WTC11 (cell line): Measurements from ENCODE around the gene IPO8. TPM values are rescaled to one million over a fixed set of nuclear protein-coding genes. Genes with fewer than 3 reads are reported as not detected.
"Not testable (repeated sequence)": the region's sequence is repeated elsewhere in the genome, so short reads cannot be mapped to it uniquely, and the experiment has no call there.

ENCODE experiments used
- ATAC-seq: fragments of 200-7000 bp; cut with Tn5 transposase; 2 replicates; pipeline ENCODE4 v1.10.0; 2021; ENCODE audit warnings: mild to moderate bottlenecking, moderate library complexity
- CTCF ChIA-PET: fragments of 300-600 bp; sonication (Branson Sonifier 250); formaldehyde crosslinking; loops from one replicate; lab custom pipeline; 2021; ENCODE audit warnings: antibody characterized with exemption; lab: Charles Lee
- POLR2A ChIA-PET: fragments of 350-600 bp; sonication (Branson Sonifier 250); formaldehyde crosslinking; loops from one replicate; lab custom pipeline; 2021; ENCODE audit warnings: antibody characterized with exemption; lab: Charles Lee
- DNase-seq: peaks from one replicate; pipeline ENCODE4 v3.0.0; 2021; ENCODE audit warnings: low spot score
- H3K27ac Mint-ChIP-seq: 2 replicates; pipeline ENCODE4 v1.8.0; 2021; ENCODE audit warnings: mixed read lengths
- H3K27me3 Mint-ChIP-seq: 2 replicates; pipeline ENCODE4 v1.8.0; 2021; ENCODE audit warnings: low read depth, mild to moderate bottlenecking, moderate library complexity, mixed read lengths
- H3K36me3 Mint-ChIP-seq: 2 replicates; pipeline ENCODE4 v1.8.0; 2021; ENCODE audit warnings: mixed read lengths
- H3K4me1 Mint-ChIP-seq: 2 replicates; pipeline ENCODE4 v1.8.0; 2022; ENCODE audit warnings: mixed read lengths
- H3K4me3 Mint-ChIP-seq: 2 replicates; pipeline ENCODE4 v1.8.0; 2021; ENCODE audit warnings: mild to moderate bottlenecking, moderate library complexity, mixed read lengths
- H3K9me3 Mint-ChIP-seq: 2 replicates; pipeline ENCODE4 v1.8.0; 2021; ENCODE audit warnings: mixed read lengths
- CREB1 ChIP-seq: sonication (generic); formaldehyde crosslinking; IDR thresholded peaks from 2 replicates; pipeline ENCODE4 v1.8.0; 2023; ENCODE audit warnings: mild to moderate bottlenecking, missing genetic modification reagents
- FOXJ3 ChIP-seq: sonication (generic); formaldehyde crosslinking; IDR thresholded peaks from 2 replicates; pipeline ENCODE4 v1.9.0; 2021; ENCODE audit warnings: missing genetic modification reagents, mild to moderate bottlenecking, borderline replicate concordance
- FOXK1 ChIP-seq: sonication (generic); formaldehyde crosslinking; IDR thresholded peaks from 2 replicates; pipeline ENCODE4 v1.8.0; 2022; ENCODE audit warnings: mild to moderate bottlenecking, moderate library complexity, missing genetic modification reagents
- GABPB1 ChIP-seq: sonication (generic); formaldehyde crosslinking; IDR thresholded peaks from 2 replicates; pipeline ENCODE4 v1.8.1; 2023; ENCODE audit warnings: mild to moderate bottlenecking, missing genetic modification reagents
- MXD4 ChIP-seq: fragments of 250-450 bp; sonication (Bioruptor Pico); IDR thresholded peaks from 2 replicates; pipeline ENCODE4 v1.8.0; 2021; ENCODE audit warnings: mild to moderate bottlenecking, moderate library complexity, borderline replicate concordance
- OVOL2 ChIP-seq: fragments of 250-450 bp; sonication (Bioruptor Pico); IDR thresholded peaks from 2 replicates; pipeline ENCODE4 v1.9.0; 2021; ENCODE audit warnings: mild to moderate bottlenecking, borderline replicate concordance
- RORB ChIP-seq: fragments of 250-450 bp; sonication (Bioruptor Pico); IDR thresholded peaks from 2 replicates; pipeline ENCODE4 v1.9.0; 2021; ENCODE audit warnings: mild to moderate bottlenecking
- ZBTB21 ChIP-seq: sonication (generic); formaldehyde crosslinking; IDR thresholded peaks from 2 replicates; pipeline ENCODE4 v1.8.1; 2023; ENCODE audit warnings: mild to moderate bottlenecking, missing genetic modification reagents, borderline replicate concordance
- ZNF416 ChIP-seq: fragments of 250-450 bp; sonication (Bioruptor Pico); IDR thresholded peaks from 2 replicates; pipeline ENCODE4 v1.9.0; 2021; ENCODE audit warnings: mild to moderate bottlenecking, inconsistent platforms
- total RNA-seq: library from RNA; stranded (reverse); gene quantifications from 3 replicates; pipeline ENCODE4 v1.2.3, GENCODE V29; 2021
- TF ChIP-seq, protein P1 (sequence below): sonication (generic); formaldehyde crosslinking; IDR thresholded peaks from 2 replicates; pipeline ENCODE4 v1.8.1; 2023; ENCODE audit warnings: mild to moderate bottlenecking, missing genetic modification reagents, borderline replicate concordance
- TF ChIP-seq, protein P2 (sequence below): fragments of 250-450 bp; sonication (Bioruptor Pico); IDR thresholded peaks from 2 replicates; pipeline ENCODE4 v1.9.0; 2021; ENCODE audit warnings: mild to moderate bottlenecking, borderline replicate concordance
- TF ChIP-seq, protein P3 (sequence below): sonication (generic); formaldehyde crosslinking; IDR thresholded peaks from 2 replicates; pipeline ENCODE4 v1.8.1; 2022; ENCODE audit warnings: low read depth, missing genetic modification reagents, borderline replicate concordance
- TF ChIP-seq, protein P4 (sequence below): sonication (generic); formaldehyde crosslinking; IDR thresholded peaks from 2 replicates; pipeline ENCODE4 v1.8.1; 2022; ENCODE audit warnings: missing genetic modification reagents, borderline replicate concordance
- TF ChIP-seq, protein P5 (sequence below): sonication (generic); formaldehyde crosslinking; conservative IDR thresholded peaks from 2 replicates; pipeline ENCODE4 v1.8.1; 2023; ENCODE audit warnings: mild to moderate bottlenecking, low read depth, missing genetic modification reagents, moderate library complexity
- TF ChIP-seq, protein P6 (sequence below): sonication (generic); formaldehyde crosslinking; IDR thresholded peaks from 2 replicates; pipeline ENCODE4 v1.8.0; 2022; ENCODE audit warnings: mild to moderate bottlenecking, missing genetic modification reagents

Gene IPO8
- total RNA-seq, 1 experiment from 2014 or later = 44.8 TPM

DNA sequence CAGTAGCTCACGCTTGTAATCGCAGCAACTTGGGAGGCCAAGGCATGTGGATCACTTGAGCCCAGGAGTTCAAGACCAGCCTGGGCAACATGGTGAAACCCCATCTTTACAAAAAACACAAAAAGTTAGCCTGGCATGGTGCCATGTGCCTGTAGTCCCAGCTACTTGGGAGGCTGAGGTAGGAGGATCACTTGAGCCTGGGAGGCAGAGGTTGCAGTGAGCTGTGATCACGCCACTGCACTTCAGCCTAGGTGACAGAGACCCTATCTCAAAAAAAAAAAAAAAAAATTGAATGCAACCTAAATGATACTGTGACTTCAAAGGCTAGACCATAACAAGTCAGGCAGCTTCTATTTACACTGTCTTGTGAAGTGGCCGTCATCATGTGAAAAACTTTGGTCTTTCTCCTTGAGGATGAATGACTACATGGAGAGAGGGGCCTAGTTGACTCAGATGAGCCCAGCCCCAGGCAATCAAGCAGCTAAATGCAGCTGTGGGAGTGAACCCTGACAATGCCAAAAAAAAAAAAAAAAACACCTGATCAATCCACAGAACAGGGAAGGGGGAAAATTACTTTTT is 73.9 kb downstream of the IPO8 start:
- H3K4me1 Mint-ChIP-seq, ATAC-seq, DNase-seq, H3K36me3 Mint-ChIP-seq, H3K27ac Mint-ChIP-seq, H3K4me3 Mint-ChIP-seq, H3K9me3 Mint-ChIP-seq, H3K27me3 Mint-ChIP-seq, CTCF ChIA-PET: not testable (repeated sequence)
- POLR2A ChIA-PET = interaction anchor here (0.6 kb wide), 1 partner anchor 121 kb away, joined by 3 read pairs; no protein-coding TSS in a partner anchor

DNA sequence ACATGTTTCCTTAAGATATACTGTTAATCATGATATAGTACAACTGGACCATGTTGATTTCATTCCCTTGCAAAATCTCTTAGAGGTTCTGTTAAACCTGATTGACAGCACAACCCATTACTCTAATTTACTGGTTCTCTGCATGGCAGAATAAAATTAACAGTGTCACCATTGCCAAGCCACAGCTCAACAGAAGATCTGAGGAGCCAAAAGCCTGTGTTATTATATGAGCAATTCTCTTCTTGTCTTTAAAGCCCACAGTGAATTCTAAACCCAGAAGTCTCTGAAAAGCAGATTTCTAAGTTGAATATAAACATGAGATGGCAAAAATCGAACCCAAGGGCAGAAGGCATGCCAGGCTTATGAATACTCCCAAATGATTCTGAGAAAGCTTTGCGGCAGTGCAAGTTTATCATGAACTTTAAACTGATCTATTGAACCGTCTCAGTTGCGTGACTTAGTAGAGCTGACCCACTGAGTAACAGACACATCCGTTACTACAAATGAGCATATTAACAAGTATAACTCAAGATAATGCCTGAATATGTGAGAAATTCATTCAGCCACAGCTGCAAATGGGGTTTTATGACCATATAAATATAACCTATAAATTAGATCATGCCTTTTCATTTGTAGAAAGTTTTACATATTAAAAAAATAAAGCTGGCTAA is 78.2 kb downstream of the IPO8 start:
- Mint-ChIP-seq H3K27ac (no peak overlapping the region), H3K4me3 (no peak overlapping the region), H3K27me3 (no peaks in the 10 kb centered on the region), H3K9me3 (no peaks in the 10 kb centered on the region), H3K36me3 (no peaks in the 10 kb centered on the region), H3K4me1 (no peaks in the 10 kb centered on the region)
- DNase-seq (no peak), ATAC-seq (no peak)
- POLR2A ChIA-PET = no interaction called here
- CTCF ChIA-PET = no interaction called here
- TF ChIP-seq, protein P1, sequence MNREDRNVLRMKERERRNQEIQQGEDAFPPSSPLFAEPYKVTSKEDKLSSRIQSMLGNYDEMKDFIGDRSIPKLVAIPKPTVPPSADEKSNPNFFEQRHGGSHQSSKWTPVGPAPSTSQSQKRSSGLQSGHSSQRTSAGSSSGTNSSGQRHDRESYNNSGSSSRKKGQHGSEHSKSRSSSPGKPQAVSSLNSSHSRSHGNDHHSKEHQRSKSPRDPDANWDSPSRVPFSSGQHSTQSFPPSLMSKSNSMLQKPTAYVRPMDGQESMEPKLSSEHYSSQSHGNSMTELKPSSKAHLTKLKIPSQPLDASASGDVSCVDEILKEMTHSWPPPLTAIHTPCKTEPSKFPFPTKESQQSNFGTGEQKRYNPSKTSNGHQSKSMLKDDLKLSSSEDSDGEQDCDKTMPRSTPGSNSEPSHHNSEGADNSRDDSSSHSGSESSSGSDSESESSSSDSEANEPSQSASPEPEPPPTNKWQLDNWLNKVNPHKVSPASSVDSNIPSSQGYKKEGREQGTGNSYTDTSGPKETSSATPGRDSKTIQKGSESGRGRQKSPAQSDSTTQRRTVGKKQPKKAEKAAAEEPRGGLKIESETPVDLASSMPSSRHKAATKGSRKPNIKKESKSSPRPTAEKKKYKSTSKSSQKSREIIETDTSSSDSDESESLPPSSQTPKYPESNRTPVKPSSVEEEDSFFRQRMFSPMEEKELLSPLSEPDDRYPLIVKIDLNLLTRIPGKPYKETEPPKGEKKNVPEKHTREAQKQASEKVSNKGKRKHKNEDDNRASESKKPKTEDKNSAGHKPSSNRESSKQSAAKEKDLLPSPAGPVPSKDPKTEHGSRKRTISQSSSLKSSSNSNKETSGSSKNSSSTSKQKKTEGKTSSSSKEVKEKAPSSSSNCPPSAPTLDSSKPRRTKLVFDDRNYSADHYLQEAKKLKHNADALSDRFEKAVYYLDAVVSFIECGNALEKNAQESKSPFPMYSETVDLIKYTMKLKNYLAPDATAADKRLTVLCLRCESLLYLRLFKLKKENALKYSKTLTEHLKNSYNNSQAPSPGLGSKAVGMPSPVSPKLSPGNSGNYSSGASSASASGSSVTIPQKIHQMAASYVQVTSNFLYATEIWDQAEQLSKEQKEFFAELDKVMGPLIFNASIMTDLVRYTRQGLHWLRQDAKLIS (CRISPR knock-in tag) = no peak
- TF ChIP-seq MXD4 (CRISPR knock-in tag) (no peak), GABPB1 (CRISPR knock-in tag) (no peak), ZBTB21 (no peak), CREB1 (no peak), RORB (no peak), OVOL2 (CRISPR knock-in tag) (no peak), ZNF416 (CRISPR knock-in tag) (no peak), FOXJ3 (CRISPR knock-in tag) (no peak), FOXK1 (CRISPR knock-in tag) (no peak)
- TF ChIP-seq, protein P2, sequence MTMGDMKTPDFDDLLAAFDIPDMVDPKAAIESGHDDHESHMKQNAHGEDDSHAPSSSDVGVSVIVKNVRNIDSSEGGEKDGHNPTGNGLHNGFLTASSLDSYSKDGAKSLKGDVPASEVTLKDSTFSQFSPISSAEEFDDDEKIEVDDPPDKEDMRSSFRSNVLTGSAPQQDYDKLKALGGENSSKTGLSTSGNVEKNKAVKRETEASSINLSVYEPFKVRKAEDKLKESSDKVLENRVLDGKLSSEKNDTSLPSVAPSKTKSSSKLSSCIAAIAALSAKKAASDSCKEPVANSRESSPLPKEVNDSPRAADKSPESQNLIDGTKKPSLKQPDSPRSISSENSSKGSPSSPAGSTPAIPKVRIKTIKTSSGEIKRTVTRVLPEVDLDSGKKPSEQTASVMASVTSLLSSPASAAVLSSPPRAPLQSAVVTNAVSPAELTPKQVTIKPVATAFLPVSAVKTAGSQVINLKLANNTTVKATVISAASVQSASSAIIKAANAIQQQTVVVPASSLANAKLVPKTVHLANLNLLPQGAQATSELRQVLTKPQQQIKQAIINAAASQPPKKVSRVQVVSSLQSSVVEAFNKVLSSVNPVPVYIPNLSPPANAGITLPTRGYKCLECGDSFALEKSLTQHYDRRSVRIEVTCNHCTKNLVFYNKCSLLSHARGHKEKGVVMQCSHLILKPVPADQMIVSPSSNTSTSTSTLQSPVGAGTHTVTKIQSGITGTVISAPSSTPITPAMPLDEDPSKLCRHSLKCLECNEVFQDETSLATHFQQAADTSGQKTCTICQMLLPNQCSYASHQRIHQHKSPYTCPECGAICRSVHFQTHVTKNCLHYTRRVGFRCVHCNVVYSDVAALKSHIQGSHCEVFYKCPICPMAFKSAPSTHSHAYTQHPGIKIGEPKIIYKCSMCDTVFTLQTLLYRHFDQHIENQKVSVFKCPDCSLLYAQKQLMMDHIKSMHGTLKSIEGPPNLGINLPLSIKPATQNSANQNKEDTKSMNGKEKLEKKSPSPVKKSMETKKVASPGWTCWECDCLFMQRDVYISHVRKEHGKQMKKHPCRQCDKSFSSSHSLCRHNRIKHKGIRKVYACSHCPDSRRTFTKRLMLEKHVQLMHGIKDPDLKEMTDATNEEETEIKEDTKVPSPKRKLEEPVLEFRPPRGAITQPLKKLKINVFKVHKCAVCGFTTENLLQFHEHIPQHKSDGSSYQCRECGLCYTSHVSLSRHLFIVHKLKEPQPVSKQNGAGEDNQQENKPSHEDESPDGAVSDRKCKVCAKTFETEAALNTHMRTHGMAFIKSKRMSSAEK (CRISPR knock-in tag) = no peak
- TF ChIP-seq, protein P3, sequence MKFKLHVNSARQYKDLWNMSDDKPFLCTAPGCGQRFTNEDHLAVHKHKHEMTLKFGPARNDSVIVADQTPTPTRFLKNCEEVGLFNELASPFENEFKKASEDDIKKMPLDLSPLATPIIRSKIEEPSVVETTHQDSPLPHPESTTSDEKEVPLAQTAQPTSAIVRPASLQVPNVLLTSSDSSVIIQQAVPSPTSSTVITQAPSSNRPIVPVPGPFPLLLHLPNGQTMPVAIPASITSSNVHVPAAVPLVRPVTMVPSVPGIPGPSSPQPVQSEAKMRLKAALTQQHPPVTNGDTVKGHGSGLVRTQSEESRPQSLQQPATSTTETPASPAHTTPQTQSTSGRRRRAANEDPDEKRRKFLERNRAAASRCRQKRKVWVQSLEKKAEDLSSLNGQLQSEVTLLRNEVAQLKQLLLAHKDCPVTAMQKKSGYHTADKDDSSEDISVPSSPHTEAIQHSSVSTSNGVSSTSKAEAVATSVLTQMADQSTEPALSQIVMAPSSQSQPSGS (CRISPR knock-in tag) = no peak
- TF ChIP-seq, protein P4, sequence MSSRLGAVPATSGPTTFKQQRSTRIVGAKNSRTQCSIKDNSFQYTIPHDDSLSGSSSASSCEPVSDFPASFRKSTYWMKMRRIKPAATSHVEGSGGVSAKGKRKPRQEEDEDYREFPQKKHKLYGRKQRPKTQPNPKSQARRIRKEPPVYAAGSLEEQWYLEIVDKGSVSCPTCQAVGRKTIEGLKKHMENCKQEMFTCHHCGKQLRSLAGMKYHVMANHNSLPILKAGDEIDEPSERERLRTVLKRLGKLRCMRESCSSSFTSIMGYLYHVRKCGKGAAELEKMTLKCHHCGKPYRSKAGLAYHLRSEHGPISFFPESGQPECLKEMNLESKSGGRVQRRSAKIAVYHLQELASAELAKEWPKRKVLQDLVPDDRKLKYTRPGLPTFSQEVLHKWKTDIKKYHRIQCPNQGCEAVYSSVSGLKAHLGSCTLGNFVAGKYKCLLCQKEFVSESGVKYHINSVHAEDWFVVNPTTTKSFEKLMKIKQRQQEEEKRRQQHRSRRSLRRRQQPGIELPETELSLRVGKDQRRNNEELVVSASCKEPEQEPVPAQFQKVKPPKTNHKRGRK (CRISPR knock-in tag) = no peak
- TF ChIP-seq, protein P5, sequence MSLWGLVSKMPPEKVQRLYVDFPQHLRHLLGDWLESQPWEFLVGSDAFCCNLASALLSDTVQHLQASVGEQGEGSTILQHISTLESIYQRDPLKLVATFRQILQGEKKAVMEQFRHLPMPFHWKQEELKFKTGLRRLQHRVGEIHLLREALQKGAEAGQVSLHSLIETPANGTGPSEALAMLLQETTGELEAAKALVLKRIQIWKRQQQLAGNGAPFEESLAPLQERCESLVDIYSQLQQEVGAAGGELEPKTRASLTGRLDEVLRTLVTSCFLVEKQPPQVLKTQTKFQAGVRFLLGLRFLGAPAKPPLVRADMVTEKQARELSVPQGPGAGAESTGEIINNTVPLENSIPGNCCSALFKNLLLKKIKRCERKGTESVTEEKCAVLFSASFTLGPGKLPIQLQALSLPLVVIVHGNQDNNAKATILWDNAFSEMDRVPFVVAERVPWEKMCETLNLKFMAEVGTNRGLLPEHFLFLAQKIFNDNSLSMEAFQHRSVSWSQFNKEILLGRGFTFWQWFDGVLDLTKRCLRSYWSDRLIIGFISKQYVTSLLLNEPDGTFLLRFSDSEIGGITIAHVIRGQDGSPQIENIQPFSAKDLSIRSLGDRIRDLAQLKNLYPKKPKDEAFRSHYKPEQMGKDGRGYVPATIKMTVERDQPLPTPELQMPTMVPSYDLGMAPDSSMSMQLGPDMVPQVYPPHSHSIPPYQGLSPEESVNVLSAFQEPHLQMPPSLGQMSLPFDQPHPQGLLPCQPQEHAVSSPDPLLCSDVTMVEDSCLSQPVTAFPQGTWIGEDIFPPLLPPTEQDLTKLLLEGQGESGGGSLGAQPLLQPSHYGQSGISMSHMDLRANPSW (CRISPR knock-in tag) = no peak
- TF ChIP-seq, protein P6, sequence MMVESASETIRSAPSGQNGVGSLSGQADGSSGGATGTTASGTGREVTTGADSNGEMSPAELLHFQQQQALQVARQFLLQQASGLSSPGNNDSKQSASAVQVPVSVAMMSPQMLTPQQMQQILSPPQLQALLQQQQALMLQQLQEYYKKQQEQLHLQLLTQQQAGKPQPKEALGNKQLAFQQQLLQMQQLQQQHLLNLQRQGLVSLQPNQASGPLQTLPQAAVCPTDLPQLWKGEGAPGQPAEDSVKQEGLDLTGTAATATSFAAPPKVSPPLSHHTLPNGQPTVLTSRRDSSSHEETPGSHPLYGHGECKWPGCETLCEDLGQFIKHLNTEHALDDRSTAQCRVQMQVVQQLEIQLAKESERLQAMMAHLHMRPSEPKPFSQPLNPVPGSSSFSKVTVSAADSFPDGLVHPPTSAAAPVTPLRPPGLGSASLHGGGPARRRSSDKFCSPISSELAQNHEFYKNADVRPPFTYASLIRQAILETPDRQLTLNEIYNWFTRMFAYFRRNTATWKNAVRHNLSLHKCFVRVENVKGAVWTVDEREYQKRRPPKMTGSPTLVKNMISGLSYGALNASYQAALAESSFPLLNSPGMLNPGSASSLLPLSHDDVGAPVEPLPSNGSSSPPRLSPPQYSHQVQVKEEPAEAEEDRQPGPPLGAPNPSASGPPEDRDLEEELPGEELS (CRISPR knock-in tag) = no peak
